T-helper 2 cell treated with Interferon-gamma antibody and Interleukin-4, amounts not matched to agents 5 μg/mL and 100 μg/mL, for 36 hours (primary cell): ENCODE data around the gene HNF1B.

Experiments used
- DNase-seq: peaks from one replicate; pipeline ENCODE4 v3.0.0; 2021; ENCODE audit warnings: low spot score
- H3K27ac Mint-ChIP-seq: one replicate; pipeline ENCODE4 v1.8.0; 2021; ENCODE audit warnings: mild to moderate bottlenecking, mixed read lengths
- H3K27me3 Mint-ChIP-seq: one replicate; pipeline ENCODE4 v1.8.0; 2021; ENCODE audit warnings: low read depth, mixed read lengths
- H3K36me3 Mint-ChIP-seq: one replicate; pipeline ENCODE4 v1.8.0; 2021; ENCODE audit warnings: low read depth, mixed read lengths
- H3K4me1 Mint-ChIP-seq: one replicate; pipeline ENCODE4 v1.8.0; 2021; ENCODE audit warnings: low read depth, mixed read lengths
- H3K4me3 Mint-ChIP-seq: one replicate; pipeline ENCODE4 v1.8.0; 2022; ENCODE audit warnings: mild to moderate bottlenecking, moderate library complexity, mixed read lengths
- H3K9me3 Mint-ChIP-seq: one replicate; pipeline ENCODE4 v1.8.0; 2021; ENCODE audit warnings: mixed read lengths

Gene HNF1B

GRCh38 chr17:37672548-37673078 lies 72.2 kb downstream of the HNF1B start:
- no peaks in the 10 kb centered on the region for H3K4me1 Mint-ChIP-seq
- H3K27ac Mint-ChIP-seq = no peak overlapping the region
- no peak overlapping the region for H3K4me3 Mint-ChIP-seq
- no peak for DNase-seq
- H3K9me3 Mint-ChIP-seq = no peaks in the 10 kb centered on the region
- peaks cover 10% of the 10 kb centered on the region for H3K27me3 Mint-ChIP-seq
- H3K36me3 Mint-ChIP-seq = no peaks in the 10 kb centered on the region

- H3K27ac Mint-ChIP-seq = no peak overlapping the region
- H3K4me1 Mint-ChIP-seq = no peaks in the 10 kb centered on the region
- DNase-seq = no peak
- no peaks in the 10 kb centered on the region for H3K9me3 Mint-ChIP-seq
- H3K36me3 Mint-ChIP-seq = no peaks in the 10 kb centered on the region
- H3K27me3 Mint-ChIP-seq = peaks cover 10% of the 10 kb centered on the region
- H3K4me3 Mint-ChIP-seq = no peak overlapping the region
Observed at GRCh38 chr17:37671824-37672547, 72.9 kb downstream of the HNF1B start.

- Mint-ChIP-seq H3K36me3 (no peaks in the 10 kb centered on the region), H3K9me3 (no peaks in the 10 kb centered on the region), H3K4me1 (no peaks in the 10 kb centered on the region), H3K27ac (no peak overlapping the region), H3K4me3 (no peak overlapping the region), H3K27me3 (peaks cover 9% of the 10 kb centered on the region)
- DNase-seq = no peak
Observed at GRCh38 chr17:37671028-37671823, 73.6 kb downstream of the HNF1B start.

DNA sequence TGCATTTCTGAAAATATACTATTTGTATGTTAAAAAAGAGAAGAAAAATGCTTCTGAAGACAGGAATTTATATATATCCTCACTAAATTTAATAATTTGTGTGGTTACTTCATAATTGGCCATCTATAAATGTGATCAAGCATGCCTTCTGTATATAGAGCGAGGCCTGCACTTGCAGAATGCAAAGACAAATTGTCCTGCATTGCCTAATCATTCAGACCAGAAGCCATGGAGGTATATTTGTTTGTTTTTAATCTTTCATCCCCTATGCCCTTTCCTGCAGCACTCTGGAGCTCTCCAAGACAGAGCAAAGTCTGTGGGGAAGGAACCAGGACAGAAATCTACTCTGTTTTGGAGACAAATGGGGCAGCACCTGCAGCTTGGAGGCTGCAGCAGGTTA lies 77.8 kb downstream of the HNF1B start:
- Mint-ChIP-seq H3K27me3 (peaks cover 15% of the 10 kb centered on the region), H3K36me3 (no peaks in the 10 kb centered on the region), H3K9me3 (no peaks in the 10 kb centered on the region), H3K27ac (no peak overlapping the region), H3K4me3 (no peak overlapping the region), H3K4me1 (no peaks in the 10 kb centered on the region)
- DNase-seq = no peak

DNA sequence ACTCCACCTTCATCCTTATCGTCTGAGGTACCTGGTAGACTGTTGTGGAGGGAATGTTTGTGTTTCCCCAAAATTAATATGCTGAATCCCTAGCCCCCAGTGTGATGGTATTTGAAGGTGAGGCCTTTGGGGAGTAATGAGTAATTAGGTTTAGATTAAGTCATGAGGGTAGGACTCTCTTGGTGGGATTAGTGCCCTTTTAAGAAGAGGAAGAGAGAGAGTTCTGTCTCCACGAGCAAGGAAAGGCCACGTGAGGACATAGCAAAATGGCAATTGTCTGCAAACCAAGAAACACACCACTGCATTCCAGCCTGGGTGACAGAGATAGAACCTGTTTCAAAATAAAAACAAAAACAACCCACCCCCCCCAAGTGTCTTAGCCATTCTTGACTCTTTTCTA lies 80.6 kb downstream of the HNF1B start:
- Mint-ChIP-seq H3K27me3 (peaks cover 28% of the 10 kb centered on the region), H3K4me1 (no peaks in the 10 kb centered on the region), H3K9me3 (no peaks in the 10 kb centered on the region), H3K36me3 (no peaks in the 10 kb centered on the region), H3K27ac (no peak overlapping the region), H3K4me3 (no peak overlapping the region)
- no peak for DNase-seq

DNA sequence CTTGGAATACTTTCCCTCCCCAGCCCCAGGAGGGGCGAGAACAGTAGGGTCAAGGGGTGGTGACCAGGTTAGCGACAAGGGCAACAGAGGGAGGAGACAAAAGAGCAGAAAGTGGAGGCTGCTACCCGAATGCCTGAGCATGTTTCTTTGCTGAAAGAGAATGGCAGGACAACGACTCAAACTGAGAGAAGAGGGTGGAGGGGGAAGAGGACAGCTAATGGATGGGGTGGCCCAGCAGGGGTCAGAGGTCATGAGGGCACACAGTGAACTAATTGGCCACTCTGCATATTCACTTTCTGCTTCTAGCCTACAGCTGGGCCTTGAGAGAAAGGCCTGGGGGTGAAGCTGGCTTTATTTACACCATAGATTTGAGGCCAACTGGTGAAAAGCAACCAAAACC lies 82.5 kb downstream of the HNF1B start:
- Mint-ChIP-seq H3K36me3 (no peaks in the 10 kb centered on the region), H3K4me3 (no peak overlapping the region), H3K9me3 (no peaks in the 10 kb centered on the region), H3K4me1 (no peaks in the 10 kb centered on the region), H3K27me3 (peaks cover 29% of the 10 kb centered on the region), H3K27ac (no peak overlapping the region)
- DNase-seq = no peak

GRCh38 chr17:37661400-37662014 lies 83.4 kb downstream of the HNF1B start:
- H3K4me1 Mint-ChIP-seq = no peaks in the 10 kb centered on the region
- H3K27ac Mint-ChIP-seq = no peak overlapping the region
- no peaks in the 10 kb centered on the region for H3K36me3 Mint-ChIP-seq
- no peaks in the 10 kb centered on the region for H3K9me3 Mint-ChIP-seq
- DNase-seq = no peak
- no peak overlapping the region for H3K4me3 Mint-ChIP-seq
- peaks cover 31% of the 10 kb centered on the region for H3K27me3 Mint-ChIP-seq

DNA sequence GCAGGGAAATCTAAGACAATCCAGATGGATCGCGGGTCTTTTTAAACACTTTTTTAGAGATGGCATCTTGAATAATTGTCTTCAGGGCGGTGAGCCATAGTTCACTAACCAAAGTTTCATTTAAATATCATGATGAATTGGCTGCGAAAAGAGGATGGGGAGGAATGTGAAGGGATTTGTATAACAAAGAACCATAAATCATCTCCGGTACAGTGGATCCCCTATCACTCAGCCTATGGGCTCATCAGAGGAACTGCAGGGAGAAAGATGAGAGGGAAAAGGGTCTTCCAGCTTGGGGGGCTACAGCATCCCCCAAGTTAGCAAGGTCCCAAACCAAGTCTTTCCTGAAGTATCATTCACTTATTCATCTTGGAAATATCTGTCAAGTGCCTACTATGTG lies 84.9 kb downstream of the HNF1B start:
- H3K27ac Mint-ChIP-seq = no peak overlapping the region
- H3K4me3 Mint-ChIP-seq = no peak overlapping the region

DNA sequence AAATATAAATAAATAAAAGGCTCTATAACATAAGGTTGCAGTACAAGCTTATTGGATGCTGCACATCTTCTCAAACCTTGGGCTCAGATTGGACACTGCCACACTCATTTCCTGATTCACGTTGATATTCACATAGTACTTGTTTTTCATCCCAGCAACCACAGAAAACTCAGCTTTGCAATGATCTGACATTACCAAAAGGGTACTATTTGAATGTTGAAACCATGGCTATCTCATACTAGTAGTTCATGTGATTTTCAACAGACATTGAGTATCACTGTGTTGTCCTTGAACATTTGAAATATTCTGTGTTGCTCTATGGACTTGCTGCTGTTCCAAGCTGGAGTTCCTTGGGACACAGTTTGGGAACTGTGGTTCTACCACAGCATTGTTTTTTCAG lies 87.7 kb downstream of the HNF1B start:
- H3K27me3 Mint-ChIP-seq = peaks cover 34% of the 10 kb centered on the region

More for the DNA sequence above, 84.9 kb downstream of the HNF1B start:
- Mint-ChIP-seq H3K9me3 (no peaks in the 10 kb centered on the region), H3K36me3 (no peaks in the 10 kb centered on the region), H3K27me3 (peaks cover 25% of the 10 kb centered on the region), H3K4me1 (no peaks in the 10 kb centered on the region)
- no peak for DNase-seq

DNA sequence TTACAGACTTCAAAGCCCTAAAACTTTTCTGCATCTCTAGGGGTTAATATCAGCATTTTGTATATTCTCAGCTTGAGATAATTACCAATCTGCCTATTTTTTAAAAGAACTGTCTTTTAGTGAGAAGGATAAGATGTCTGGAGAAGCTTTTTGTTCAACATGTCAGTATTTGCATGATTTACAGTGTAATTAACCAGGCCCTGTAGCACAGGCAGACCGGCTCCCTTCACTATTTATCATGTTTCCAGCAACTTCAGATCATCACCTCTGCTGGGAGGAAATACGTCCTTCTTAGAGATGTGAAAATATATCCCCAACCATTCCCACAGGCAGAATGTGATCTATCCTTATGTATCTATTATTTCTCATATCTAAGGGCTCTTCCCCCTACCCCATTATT lies 93.0 kb downstream of the HNF1B start:
- Mint-ChIP-seq H3K4me3 (no peak overlapping the region), H3K27ac (no peak overlapping the region), H3K4me1 (peaks cover 4% of the 10 kb centered on the region), H3K36me3 (no peaks in the 10 kb centered on the region), H3K9me3 (no peaks in the 10 kb centered on the region), H3K27me3 (peaks cover 54% of the 10 kb centered on the region)
- no peak for DNase-seq

More for the DNA sequence above, 87.7 kb downstream of the HNF1B start:
- DNase-seq = no peak
- Mint-ChIP-seq H3K4me1 (peaks cover 4% of the 10 kb centered on the region), H3K4me3 (no peak overlapping the region), H3K27ac (no peak overlapping the region), H3K36me3 (no peaks in the 10 kb centered on the region), H3K9me3 (no peaks in the 10 kb centered on the region)

DNA sequence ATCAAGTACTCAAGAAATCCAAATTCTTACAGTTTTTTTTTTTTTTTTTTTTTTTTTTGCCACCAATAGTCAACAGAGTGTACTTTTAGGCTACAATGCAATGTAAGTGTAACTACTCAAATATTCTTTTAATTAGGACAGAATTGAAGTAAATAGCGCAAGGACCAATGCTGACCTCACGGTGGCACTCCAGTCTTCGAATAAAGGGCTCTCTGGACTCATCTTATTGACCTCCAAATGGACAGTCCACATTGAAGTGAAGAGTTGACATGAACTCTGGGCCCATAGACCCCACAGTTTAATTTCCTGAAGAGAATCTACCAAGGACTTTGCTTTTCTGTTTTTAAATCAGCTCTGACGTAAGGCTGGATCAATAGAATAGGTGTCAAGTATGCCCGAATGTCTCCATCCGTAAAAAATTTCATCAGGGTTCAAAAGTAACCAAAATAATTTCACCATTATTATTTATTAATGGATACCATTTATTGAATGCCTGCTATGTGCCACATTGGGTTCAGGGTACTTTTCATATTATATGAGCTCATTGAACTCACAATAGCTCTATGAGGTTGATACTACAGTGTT lies 94.3 kb downstream of the HNF1B start:
- peaks cover 4% of the 10 kb centered on the region for H3K4me1 Mint-ChIP-seq
- no peaks in the 10 kb centered on the region for H3K9me3 Mint-ChIP-seq
- no peak for DNase-seq
- H3K27ac Mint-ChIP-seq = no peak overlapping the region
- H3K27me3 Mint-ChIP-seq = peaks cover 68% of the 10 kb centered on the region
- no peak overlapping the region for H3K4me3 Mint-ChIP-seq
- no peaks in the 10 kb centered on the region for H3K36me3 Mint-ChIP-seq

DNA sequence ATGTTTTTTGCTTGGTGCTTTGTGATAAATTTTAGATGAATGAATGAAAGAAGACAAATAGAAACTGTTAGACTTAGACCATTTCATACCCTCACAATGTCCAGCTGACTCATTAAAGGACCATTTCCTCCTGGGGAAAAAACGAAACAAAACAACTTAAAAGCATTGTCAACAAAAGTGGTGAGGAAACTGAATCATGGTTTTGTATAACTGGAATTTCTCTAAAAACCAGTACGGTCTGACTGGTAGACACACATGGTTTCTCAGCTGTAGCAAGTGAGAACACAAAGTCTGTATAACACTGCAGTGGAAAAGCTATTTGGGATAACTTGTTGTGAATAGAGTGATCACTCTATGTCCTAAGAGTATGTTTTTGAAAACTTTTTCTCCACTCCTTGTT lies 96.3 kb downstream of the HNF1B start:
- no peaks in the 10 kb centered on the region for H3K36me3 Mint-ChIP-seq
- H3K27me3 Mint-ChIP-seq = peaks cover 74% of the 10 kb centered on the region
- H3K4me1 Mint-ChIP-seq = peaks cover 11% of the 10 kb centered on the region
- H3K4me3 Mint-ChIP-seq = no peak overlapping the region
- DNase-seq = no peak
- no peak overlapping the region for H3K27ac Mint-ChIP-seq
- no peaks in the 10 kb centered on the region for H3K9me3 Mint-ChIP-seq

DNA sequence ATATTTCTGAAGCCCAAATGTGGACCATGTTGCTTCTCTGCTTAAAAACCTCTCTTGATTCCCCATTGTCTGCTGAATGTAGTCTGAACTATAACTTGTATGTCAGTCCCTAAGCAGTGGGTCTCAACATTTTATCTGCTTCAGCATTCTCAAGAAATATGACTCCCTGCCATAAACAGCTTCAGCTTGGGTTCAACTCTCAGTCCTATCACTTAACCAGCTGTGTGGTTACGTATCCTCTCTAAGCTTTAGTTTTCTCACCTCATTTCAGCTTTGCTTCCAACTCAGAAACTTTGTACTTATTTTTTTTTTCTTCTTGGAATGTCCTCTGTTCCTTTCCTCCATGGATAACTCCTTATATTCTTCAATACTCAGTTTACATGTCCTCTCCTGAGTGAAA lies 97.0 kb downstream of the HNF1B start:
- Mint-ChIP-seq H3K9me3 (no peaks in the 10 kb centered on the region), H3K27ac (no peak overlapping the region), H3K4me3 (no peak overlapping the region), H3K27me3 (peaks cover 70% of the 10 kb centered on the region), H3K36me3 (no peaks in the 10 kb centered on the region), H3K4me1 (peaks cover 10% of the 10 kb centered on the region)
- no peak for DNase-seq

- Mint-ChIP-seq H3K36me3 (peaks cover 16% of the 10 kb centered on the region), H3K27ac (no peak overlapping the region), H3K27me3 (peaks cover 45% of the 10 kb centered on the region), H3K9me3 (no peaks in the 10 kb centered on the region), H3K4me3 (peak overlapping the region; percentile 94), H3K4me1 (peaks cover 26% of the 10 kb centered on the region)
- no peak for DNase-seq
Observed at GRCh38 chr17:37643869-37644268, 101.0 kb downstream of the HNF1B start.
